IMR-90 (cell line): ENCODE measurements around the gene DEPDC5. TPM values are rescaled to one million over a fixed set of nuclear protein-coding genes. Genes with fewer than 3 reads are reported as not detected.
A peak's percentile ranks its signal among the peaks of the same experiment; 100 is the strongest.

ENCODE experiments used
- ATAC-seq: fragments of 200-7000 bp; cut with Tn5 transposase; 2 replicates; pipeline ENCODE4 v1.9.1; 2020; ENCODE audit warnings: low read depth, mild to moderate bottlenecking, moderate library complexity
- BruUV-seq: library from RNA; stranded (reverse); fragments of 400-500 nt; replicated peaks from 2 replicates; lab custom pipeline; 2021; lab: Mats Ljungman, UMichigan
- CTCF ChIA-PET: fragments of 300-600 bp; formaldehyde crosslinking; extraction: SDS; loops from one replicate; lab custom pipeline; 2021; ENCODE audit warnings: antibody characterized with exemption; lab: Yijun Ruan, JAX
- POLR2A ChIA-PET: fragments of 300-600 bp; sonication (Branson Sonifier 250); formaldehyde crosslinking; loops from one replicate; lab custom pipeline; 2022; ENCODE audit warnings: antibody characterized with exemption; ENCODE audit not compliant: unreplicated experiment; lab: Charles Lee
- DNase-seq: peaks from one replicate; pipeline ENCODE4 v3.0.0; 2013
- H2AFZ ChIP-seq: replicated peaks from 2 replicates; pipeline ENCODE3; 2013; ENCODE audit warnings: low read length, mild to moderate bottlenecking; ENCODE audit not compliant: poor library complexity
- H2AK5ac ChIP-seq: 2 replicates; pipeline ENCODE4 v1.6.1; 2013; ENCODE audit warnings: low read depth, low read length, inconsistent platforms
- H2AK9ac ChIP-seq: replicated peaks from 2 replicates; pipeline ENCODE3; 2013; ENCODE audit warnings: mild to moderate bottlenecking, low read depth, low read length, moderate library complexity; ENCODE audit not compliant: poor library complexity
- H2BK120ac ChIP-seq: 2 replicates; pipeline ENCODE4 v1.6.1; 2013; ENCODE audit warnings: low read depth, low read length, inconsistent platforms
- H2BK15ac ChIP-seq: 3 replicates; pipeline ENCODE4 v1.6.1; 2013; ENCODE audit warnings: low read depth, low read length, inconsistent platforms
- H2BK20ac ChIP-seq: 2 replicates; pipeline ENCODE4 v1.6.1; 2013; ENCODE audit warnings: low read depth, mild to moderate bottlenecking, inconsistent platforms, low read length, moderate library complexity
- H2BK5ac ChIP-seq: 2 replicates; pipeline ENCODE4 v1.6.1; 2013; ENCODE audit warnings: mild to moderate bottlenecking, low read depth, low read length, inconsistent platforms; ENCODE audit not compliant: poor library complexity, severe bottlenecking
- H3K14ac ChIP-seq: replicated peaks from 2 replicates; pipeline ENCODE4 v1.6.1; 2013; ENCODE audit warnings: low read depth, low read length, inconsistent platforms
- H3K18ac ChIP-seq: 2 replicates; pipeline ENCODE4 v1.6.1; 2013; ENCODE audit warnings: low read depth, low read length, control low read depth
- H3K23ac ChIP-seq: 2 replicates; pipeline ENCODE4 v1.6.1; 2013; ENCODE audit warnings: low read depth, low read length, inconsistent platforms
- H3K27ac ChIP-seq: 2 replicates; pipeline ENCODE4 v1.5.1; 2013; ENCODE audit warnings: mild to moderate bottlenecking, control low read depth, low read length; ENCODE audit not compliant: insufficient read depth
- H3K27me3 ChIP-seq: 2 replicates; pipeline ENCODE4 v1.6.1; 2013; ENCODE audit warnings: low read length; ENCODE audit not compliant: control insufficient read depth, insufficient read depth
- H3K36me3 ChIP-seq: 2 replicates; pipeline ENCODE4 v1.6.1; 2013; ENCODE audit warnings: low read length, mixed read lengths; ENCODE audit not compliant: control insufficient read depth, insufficient read depth
- H3K4ac ChIP-seq: 2 replicates; pipeline ENCODE4 v1.6.1; 2013; ENCODE audit warnings: low read depth, low read length, inconsistent platforms
- H3K4me1 ChIP-seq: 2 replicates; pipeline ENCODE4 v1.6.1; 2013; ENCODE audit warnings: low read length, mixed read lengths; ENCODE audit not compliant: control insufficient read depth, insufficient read depth
- H3K4me2 ChIP-seq: 2 replicates; pipeline ENCODE4 v1.6.1; 2013; ENCODE audit warnings: low read depth, mild to moderate bottlenecking, control low read depth, low read length, moderate library complexity
- H3K4me3 ChIP-seq: 2 replicates; pipeline ENCODE4 v1.5.1; 2013; ENCODE audit warnings: low read depth, mild to moderate bottlenecking, control low read depth, low read length, moderate library complexity; ENCODE audit not compliant: insufficient read depth
- H3K56ac ChIP-seq: 2 replicates; pipeline ENCODE4 v1.6.1; 2013; ENCODE audit warnings: low read length, inconsistent platforms; ENCODE audit not compliant: insufficient read depth; ENCODE audit errors: extremely low read depth
- H3K79me1 ChIP-seq, 2 experiments: 2 replicates each; pipeline ENCODE4 v1.6.1; 2013; ENCODE audit warnings: low read length in 2 of 2, inconsistent platforms in 1 of 2, low read depth in 1 of 2
- H3K9ac ChIP-seq: 2 replicates; pipeline ENCODE4 v1.6.1; 2013; ENCODE audit warnings: low read depth, low read length, control low read depth
- H3K9me1 ChIP-seq: 2 replicates; pipeline ENCODE4 v1.6.1; 2013; ENCODE audit warnings: low read length, inconsistent platforms; ENCODE audit not compliant: insufficient read depth
- H3K9me3 ChIP-seq: 2 replicates; pipeline ENCODE4 v1.6.1; 2013; ENCODE audit warnings: low read length; ENCODE audit not compliant: control insufficient read depth, insufficient read depth
- H4K20me1 ChIP-seq: 2 replicates; pipeline ENCODE4 v1.6.1; 2013; ENCODE audit warnings: low read length, inconsistent platforms; ENCODE audit not compliant: insufficient read depth
- H4K5ac ChIP-seq: 2 replicates; pipeline ENCODE4 v1.6.1; 2013; ENCODE audit warnings: mild to moderate bottlenecking, low read depth, low read length, control low read depth
- H4K8ac ChIP-seq, 2 experiments: 2 replicates each; pipeline ENCODE4 v1.6.1; 2013; ENCODE audit warnings: low read depth in 2 of 2, low read length in 2 of 2, control low read depth in 1 of 2, inconsistent platforms in 1 of 2
- H4K91ac ChIP-seq: 2 replicates; pipeline ENCODE4 v1.6.1; 2013; ENCODE audit warnings: low read depth, low read length, inconsistent platforms; ENCODE audit not compliant: insufficient read depth
- ELK1 ChIP-seq: fragments of 150-350 bp; IDR thresholded peaks from 2 replicates; pipeline ENCODE4 v1.6.1; 2016; ENCODE audit warnings: low read depth, mild to moderate bottlenecking, low read length, moderate library complexity, borderline replicate concordance
- MAFK ChIP-seq: IDR thresholded peaks from 2 replicates; pipeline ENCODE4 v1.6.1; 2012; ENCODE audit warnings: low read depth, low read length, improper control_type of control experiment
- WGBS, 2 experiments: methylation state at CpG; one replicate each; pipeline versions ENCODE4 v1.1.5 to v1.1.7; 2013; ENCODE audit warnings: missing lambda C conversion rate in 2 of 2; ENCODE audit not compliant: insufficient read length in 1 of 2; ENCODE audit errors: extremely low coverage in 2 of 2; 5-methylcytosine and 5-hydroxymethylcytosine counted together
- dilution Hi-C: fragments of 300-500 bp; cut with HindIII; formaldehyde crosslinking; loops from one replicate; pipeline ENCODE4 v1.14.3; 2018; ENCODE audit warnings: low sequenced_read_pairs; ENCODE audit not compliant: unreplicated experiment
- in situ Hi-C: fragments of 300-500 bp; cut with MboI; formaldehyde crosslinking; loops from 3 replicates; pipeline ENCODE4 v1.14.3; 2019; ENCODE audit warnings: low sequenced_read_pairs, inconsistent platforms, mixed read lengths
- intact Hi-C: fragments of 100-400 bp; cut with micrococcal nuclease; formaldehyde crosslinking; loops from 2 replicates; pipeline ENCODE4 v1.10.0; 2022
- polyA plus RNA-seq, 3 experiments: library from polyadenylated mRNA; depleted of rRNA; stranded (reverse); fragments of >200 nt; gene quantifications; 2 replicates each; pipeline ENCODE4 v1.2.3, GENCODE V29; 2012; ENCODE audit warnings: low replicate concordance in 1 of 3
- total RNA-seq: library from RNA; depleted of rRNA; stranded (reverse); fragments of >200 nt; gene quantifications from 2 replicates; pipeline ENCODE4 v1.2.3, GENCODE V29; 2012

DEPDC5 gene
- total and polyA plus RNA-seq, 2 of the 4 experiments (the other 2 are of a cell fraction), result 6.6 to 12.9 TPM

- POLR2A ChIA-PET, result no interaction called here
- no peak for ATAC-seq
Measured at GRCh38 chr22:31719850-31720471, 33.9 kb upstream of the DEPDC5 start.

More at GRCh38 chr22:31719850-31720471, 33.9 kb upstream of the DEPDC5 start:
- H2AK5ac ChIP-seq, result no peak overlapping the region
- no peak overlapping the region for H2AK9ac ChIP-seq
- H2BK15ac ChIP-seq, result no peak overlapping the region
- TF ChIP-seq MAFK (peak; percentile 59; the same call in 1 of the 2 replicates), ELK1 (no peak)
- intact Hi-C loops, result loop anchor here (5.0 kb wide), 1 partner anchor 38 kb away; no protein-coding TSS in a partner anchor
- H3K4me1 ChIP-seq, result no peaks in the 10 kb centered on the region
- H4K8ac ChIP-seq, result no peak overlapping the region
- no peak overlapping the region for H3K18ac ChIP-seq
- H3K23ac ChIP-seq, result no peak overlapping the region
- H3K79me1 ChIP-seq, result peaks cover 16 to 26% of the 10 kb centered on the region in 2 experiments
- H2AFZ ChIP-seq, result no peak overlapping the region
- no peak overlapping the region for H3K9ac ChIP-seq
- H3K27me3 ChIP-seq, result no peaks in the 10 kb centered on the region
- in situ Hi-C loops, result no loop called here
- no CpG with 5 or more reads among the region's 7 CpGs for WGBS, 2 experiments
- no peak overlapping the region for H2BK5ac ChIP-seq
- H3K4me2 ChIP-seq, result no peak overlapping the region
- CTCF ChIA-PET, result interaction anchor here (0.6 kb wide), 1 partner anchor 17 kb away, joined by 3 read pairs; no protein-coding TSS in a partner anchor
- H4K20me1 ChIP-seq, result no peaks in the 10 kb centered on the region; the same call in 1 of the 2 replicates
- 0 out of 2 replicates have a peak, but pooled peaks cover 4% of the 10 kb centered on the region for H3K9me1 ChIP-seq
- no peak overlapping the region for H4K5ac ChIP-seq
- no TSS peak for BruUV-seq
- peaks cover 33% of the 10 kb centered on the region for H3K36me3 ChIP-seq
- no peak overlapping the region for H3K4ac ChIP-seq
- H2BK120ac ChIP-seq, result no peak overlapping the region
- no peak overlapping the region for H3K4me3 ChIP-seq
- H3K9me3 ChIP-seq, result no peaks in the 10 kb centered on the region
- no peak overlapping the region for H3K14ac ChIP-seq
- H2BK20ac ChIP-seq, result no peak overlapping the region
- DNase-seq, result no peak
- no peak overlapping the region for H3K27ac ChIP-seq
- no peak overlapping the region for H4K91ac ChIP-seq
- dilution Hi-C loops, result no loop called here
- H3K56ac ChIP-seq, result no peak overlapping the region
